Stimulated activated naive CD4-positive, alpha-beta T cell treated with Interleukin-2 at 50 U/mL for 16 hours (primary cell): ENCODE data around the gene USE1.
A peak's percentile ranks its signal among the peaks of the same experiment; 100 is the strongest.

Experiments used
- DNase-seq: peaks from one replicate; lab custom pipeline; 2025; lab: John Stamatoyannopoulos, UW

USE1 gene

DNA sequence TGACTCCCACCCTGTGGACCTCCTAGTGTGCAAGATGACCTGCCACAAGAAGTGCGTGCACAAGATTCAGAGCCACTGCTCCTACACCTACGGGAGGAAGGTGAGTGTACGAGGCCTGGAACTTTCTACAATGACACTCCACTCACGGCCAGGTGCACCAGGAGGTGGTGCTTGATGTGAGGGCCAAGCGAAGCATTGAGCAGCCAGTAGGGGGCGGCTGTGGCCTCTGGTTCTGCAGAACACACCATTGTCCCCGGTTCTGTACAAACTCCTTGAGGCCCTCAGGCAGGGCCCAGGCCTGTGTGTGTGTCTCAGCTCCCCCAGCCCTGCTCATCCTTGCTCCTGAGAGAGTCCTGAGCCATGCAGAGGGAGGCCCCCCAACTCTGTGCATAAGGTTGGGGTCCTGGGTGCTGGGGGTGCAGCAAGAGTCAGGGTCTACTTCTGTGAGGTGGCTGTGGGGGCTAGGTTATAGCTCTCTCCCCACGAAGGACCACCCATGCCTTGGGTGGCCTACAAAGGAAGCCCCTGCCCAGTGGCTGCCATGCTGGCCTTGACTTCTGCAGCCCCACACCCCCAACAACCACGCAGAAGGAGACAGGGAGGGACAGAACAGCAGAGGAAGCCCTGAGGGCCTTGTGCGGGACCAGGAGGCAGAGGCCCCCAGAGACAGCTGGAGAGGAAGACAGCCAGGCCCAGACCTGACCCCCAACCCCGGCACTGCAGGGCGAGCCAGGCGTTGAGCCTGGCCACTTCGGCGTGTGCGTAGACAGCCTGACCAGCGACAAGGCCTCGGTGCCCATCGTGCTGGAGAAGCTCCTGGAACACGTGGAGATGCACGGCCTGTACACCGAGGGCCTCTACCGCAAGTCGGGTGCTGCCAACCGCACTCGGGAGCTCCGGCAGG lies 9.7 kb upstream of the USE1 start:
- DNase-seq = peak; percentile 40

DNA sequence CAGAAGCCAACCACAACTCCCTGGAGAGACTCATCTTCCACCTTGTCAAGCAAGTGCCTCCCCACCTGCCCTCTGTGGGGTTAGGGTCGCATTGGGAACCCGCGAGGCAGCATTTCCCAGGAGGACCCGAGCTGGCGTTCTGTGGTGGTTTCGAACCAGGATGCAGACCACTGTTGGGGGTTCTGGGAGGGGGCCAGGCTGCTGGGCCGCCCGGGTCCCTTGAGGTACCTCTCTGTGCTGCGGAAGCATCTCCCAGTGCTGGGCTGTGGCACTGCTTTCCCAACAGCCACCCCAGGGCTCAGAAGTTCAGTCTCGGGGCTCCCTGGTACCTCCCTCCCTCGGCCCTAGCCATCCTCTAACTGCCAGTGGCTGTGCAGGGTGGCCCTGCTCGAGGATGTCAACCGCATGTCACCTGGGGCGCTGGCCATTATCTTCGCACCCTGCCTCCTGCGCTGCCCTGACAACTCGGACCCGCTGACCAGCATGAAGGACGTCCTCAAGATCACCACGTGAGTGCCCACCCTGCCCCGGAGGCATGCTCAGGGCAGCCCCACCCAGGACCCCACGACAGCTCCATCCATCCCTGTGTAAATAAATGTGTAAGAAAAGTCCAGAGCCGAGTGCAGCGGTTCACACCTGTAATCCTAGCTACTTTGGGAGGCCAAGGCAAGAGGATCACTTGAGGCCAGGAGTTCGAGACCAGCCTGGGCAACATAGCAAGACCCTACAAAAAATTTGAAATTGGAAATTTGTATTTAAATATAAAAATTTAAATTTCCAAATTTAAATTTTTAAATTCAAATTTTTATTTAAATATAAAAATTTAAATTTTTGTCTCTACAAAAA lies 8.2 kb upstream of the USE1 start:
- no peak for DNase-seq

DNA sequence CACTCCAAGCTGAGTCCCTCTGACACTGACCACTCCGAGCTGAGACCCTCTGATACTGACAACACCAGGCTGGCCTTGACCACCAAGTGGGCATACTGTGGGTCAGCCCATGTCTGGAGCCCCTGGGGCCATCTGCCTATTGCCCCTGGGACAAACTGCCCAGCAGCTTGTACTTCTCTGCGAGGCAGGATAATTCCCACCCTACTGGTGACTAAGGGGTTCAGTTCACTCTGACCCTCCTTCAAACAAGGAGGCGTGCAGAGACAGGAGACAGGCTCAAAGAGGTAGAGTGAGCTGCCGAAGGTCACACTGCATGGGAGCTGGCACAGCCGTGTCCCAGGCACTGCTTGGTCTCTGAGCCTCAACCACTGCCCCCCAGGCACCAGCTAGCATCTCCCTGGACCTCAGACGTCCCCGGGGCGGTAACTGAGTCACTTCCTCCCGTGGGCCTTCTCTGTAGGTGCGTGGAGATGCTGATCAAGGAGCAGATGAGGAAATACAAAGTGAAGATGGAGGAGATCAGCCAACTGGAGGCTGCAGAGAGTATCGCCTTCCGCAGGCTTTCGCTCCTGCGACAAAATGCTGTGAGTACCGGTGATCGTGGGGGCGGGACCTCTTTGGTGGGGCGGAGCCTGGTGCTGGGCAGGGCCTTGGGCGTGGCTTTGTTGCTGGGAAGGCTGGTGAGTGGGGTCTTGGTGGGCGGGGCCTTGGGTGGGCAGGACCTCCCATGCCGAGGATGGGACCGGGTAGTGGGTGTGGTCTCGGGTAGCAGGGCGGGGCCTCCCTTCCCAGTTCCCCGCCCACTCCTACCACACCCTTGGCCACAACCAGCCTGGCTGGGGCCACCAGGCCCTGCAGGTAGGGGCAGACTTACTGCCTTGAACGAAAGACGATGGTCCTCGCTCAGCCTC lies 5.8 kb upstream of the USE1 start:
- peak; percentile 20 for DNase-seq

DNA sequence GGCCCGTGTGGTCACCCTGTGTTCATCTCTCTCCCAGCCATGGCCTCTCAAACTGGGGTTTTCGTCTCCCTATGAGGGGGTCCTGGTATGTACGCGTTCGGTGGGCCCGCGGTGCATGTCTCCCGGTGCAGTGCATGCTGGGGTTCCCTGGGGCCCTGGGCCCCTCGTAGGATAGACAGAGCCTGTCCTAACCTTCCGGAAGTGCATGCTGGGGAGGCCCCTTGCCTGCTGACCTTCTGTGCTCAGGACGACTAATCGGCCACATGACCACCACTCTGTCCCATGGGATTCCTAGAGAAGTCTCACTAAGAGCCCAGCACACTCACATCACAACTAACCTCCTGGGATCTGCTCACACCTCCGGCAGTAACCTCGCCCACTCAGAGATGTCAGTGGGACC lies 4.9 kb upstream of the USE1 start:
- DNase-seq = no peak

DNA sequence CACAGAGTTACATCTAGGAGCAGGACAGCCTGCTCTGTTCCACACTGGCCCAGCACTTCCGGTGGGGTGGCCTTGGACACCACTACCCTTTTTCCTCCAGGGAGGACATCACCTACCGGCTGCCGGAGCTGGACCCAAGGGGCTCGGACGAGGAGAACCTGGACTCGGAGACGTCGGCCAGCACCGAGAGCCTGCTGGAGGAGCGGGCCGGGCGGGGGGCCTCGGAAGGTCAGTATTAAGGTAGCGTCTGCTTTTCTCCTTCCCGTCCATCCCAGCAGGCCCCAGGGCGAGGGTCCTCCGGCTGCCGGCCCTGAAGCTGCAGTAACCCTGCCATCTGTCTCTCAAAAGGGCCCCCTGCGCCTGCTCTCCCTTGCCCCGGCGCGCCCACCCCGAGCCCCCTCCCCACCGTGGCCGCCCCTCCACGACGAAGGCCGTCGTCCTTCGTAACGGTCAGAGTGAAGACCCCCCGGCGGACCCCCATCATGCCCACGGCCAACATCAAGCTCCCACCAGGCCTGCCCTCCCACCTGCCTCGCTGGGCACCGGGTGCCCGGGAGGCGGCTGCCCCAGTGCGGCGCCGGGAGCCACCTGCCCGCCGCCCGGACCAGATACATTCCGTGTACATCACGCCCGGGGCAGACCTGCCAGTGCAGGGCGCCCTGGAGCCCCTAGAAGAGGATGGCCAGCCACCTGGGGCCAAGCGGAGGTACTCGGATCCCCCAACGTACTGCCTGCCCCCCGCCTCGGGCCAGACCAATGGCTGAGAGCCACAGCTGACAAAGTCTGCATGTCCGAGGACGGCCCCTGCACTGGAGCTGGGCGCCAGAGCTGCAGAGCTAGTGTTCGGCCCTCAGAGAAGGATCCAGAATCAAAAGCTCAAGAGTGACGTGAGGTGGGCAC lies 3.4 kb upstream of the USE1 start:
- DNase-seq = no peak

DNA sequence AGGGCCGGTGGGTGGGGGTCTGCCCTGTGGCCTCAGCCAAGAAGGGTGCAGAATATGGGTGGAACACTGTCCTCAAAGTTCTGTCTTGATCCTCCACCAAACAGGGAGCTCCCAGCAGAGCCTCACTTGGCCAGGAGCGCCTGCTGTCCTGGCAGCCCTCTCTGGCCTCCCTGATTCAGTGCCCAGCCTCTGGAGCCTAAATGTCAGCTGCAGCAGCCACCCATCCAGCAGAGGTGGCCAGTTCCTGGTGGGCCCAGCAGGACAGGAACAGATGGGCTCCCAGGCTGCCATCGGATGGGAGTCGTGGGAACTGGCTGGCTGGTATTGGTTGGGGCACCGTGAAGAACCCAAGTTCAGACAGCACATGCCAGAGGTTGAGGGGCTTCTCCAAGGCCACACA lies 1.8 kb upstream of the USE1 start:
- no peak for DNase-seq

DNA sequence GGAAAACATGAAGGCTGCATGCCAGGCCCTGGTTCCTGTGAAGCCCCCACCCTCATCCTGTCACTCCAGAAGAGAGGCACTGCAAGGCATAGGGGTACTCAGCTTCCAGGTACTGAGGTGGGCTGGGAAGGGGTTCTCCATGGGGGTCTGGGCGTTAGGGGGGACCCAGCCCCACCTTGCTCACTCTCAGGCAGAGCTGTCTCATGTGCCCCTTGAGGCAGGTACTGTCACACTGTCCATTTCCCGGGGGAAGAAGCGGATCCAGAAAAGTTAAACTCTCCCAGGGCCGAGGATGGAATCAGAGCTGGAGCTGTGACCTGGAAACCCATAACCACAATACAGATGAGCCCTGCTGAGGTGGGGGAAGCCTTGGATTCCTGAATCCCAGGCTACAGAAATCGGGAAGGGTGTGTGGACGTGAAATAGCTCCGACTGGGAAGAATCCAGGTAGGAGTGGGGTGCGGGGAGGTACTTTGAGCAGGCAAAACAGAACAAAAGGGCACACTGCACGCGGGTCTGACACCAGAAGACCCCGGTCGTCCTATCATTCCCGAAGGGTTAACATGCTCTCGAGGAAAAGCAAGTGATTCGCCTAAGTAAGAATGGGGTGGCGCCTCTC lies 540 bp upstream of the USE1 start:
- DNase-seq = no peak

DNA sequence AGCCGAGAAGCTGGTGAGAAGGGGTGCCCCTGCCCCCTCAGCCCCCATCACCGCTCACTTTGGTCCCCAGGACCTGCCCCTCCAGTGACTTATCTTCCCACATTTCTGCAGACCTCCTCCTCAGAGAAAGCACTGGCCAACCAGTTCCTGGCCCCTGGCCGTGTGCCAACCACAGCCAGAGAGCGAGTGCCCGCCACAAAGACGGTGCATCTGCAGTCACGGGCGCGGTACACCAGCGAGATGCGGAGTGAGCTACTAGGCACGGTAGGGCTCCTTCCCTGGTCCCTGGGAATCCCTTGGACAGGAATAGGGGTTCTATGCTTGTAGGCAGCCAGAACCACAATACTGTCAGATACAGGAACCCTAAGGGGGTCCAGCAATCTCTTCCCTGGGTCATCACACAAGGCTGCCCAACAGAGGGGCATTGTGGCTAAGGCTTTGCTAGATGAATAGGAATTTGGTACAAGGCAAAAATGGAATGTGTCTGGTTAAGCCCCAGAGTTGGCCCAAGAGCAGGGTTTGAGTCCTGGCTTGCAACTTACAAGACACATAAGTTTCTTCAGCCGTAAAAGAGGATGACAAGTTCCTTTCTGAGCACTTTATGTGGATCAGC lies 1.0 kb downstream of the USE1 start:
- no peak for DNase-seq

DNA sequence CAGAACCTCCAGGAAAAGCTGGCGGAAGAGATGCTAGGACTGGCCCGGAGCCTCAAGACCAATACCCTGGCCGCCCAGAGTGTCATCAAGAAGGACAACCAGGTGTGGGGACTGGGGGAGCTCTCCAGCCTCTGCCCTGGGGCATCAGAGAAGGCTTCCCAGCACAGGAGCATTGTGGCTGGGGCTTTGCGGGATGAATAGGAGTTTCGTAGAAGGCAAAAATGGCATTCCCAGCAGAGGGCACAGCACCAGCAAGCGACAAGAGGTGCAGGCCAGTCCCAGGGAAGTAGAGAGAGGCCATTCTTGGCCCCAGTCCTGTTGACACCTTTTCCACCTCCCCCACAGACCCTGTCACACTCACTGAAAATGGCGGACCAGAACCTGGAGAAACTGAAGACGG lies 4.1 kb downstream of the USE1 start:
- DNase-seq = no peak

DNA sequence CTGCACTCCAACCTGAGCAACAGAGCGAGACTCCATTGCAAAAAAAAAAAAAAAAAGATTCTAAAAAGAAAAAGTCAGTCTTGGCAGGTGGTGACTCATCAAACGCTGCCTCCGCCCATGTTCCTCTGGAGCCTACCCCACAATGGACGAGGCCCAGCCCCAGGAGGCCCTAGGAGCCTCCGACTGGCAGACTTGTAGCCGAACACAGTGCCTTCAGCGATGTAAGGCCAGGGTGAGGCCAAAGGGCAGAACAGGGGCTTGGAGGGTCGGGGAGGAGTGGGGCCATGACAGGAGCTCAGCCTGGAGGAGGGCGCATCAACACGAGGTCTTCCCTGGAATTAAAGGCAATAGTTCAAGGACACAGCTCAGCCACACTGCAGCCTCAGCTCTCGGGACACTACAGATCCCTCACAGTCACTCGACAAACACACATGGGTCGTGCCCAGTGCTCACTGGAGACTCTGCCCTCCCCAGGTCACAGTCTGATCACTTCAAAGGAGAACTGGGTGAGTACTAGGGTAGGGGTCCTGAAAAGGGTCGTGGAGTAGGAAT lies 5.1 kb downstream of the USE1 start:
- DNase-seq = no peak

DNA sequence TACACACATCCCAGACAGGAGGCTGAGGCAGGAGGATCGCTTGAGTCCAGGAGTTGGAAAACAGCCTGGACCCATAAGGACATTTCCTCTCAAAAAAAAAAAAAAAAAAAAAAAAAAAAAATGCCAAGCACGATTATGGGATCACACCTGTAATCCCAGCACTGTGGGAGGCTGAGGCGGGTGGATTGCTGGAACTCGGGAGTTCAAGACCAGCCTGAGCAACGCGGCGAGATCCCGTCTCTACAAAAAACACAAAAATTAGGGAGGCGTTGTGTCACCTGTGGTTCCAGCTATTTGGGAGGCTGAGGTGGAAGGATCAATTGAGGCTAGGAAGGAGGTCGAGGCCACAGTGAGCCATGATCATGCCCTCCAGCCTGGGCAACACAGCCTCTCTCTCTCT lies 9.9 kb downstream of the USE1 start:
- no peak for DNase-seq

DNA sequence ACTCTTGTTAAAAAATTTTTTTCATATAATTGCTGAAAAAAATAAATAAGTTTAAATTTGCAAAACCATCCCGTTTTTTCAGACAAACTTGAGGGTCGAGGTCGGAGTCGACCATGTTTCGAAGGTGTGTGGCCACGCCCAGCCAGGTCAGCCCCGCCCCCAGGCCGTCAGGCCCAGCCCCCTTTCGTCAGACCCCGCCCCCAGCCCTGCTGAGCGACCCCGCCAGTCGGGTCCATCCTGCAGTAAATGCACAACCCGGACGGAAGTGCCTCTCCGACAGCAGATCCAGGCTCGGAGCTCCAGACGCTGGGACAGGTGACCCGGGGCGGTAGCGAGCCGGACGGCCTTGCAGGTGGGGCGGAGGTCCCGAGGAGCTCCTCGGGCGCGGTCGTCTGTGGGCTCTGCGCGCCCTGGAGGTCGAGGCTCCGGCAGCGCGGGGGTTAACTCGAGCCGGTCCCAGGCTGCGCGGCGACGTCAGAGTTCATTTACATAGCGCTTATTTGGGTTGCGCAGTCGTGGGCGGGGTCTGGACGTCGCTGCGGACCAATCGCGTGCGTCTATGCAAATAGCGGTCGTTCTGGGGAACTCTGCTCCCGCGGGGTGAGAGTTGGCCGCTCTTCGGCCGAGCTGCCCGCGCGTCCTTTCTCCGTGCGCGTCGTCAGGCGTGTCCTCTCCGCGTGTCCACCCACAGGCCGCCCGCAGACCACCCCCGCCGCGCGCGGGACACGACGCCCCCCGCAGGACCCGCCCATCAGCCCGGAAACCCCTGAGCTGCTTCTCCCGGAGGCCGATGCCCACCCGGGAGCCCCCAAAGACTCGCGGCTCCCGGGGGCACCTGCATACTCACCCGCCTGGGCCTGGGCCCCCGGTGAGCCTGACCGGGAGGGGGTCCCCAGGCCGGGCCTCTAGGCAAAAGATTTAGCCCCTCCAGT lies 11.1 kb downstream of the USE1 start, which contains the start of gene OCEL1:
TSS of gene OCEL1 (plus strand) at position 225 of the 932 bp plus-strand sequence. CDS start at position 247, 22 bp downstream.
- peak; percentile 96 for DNase-seq

DNA sequence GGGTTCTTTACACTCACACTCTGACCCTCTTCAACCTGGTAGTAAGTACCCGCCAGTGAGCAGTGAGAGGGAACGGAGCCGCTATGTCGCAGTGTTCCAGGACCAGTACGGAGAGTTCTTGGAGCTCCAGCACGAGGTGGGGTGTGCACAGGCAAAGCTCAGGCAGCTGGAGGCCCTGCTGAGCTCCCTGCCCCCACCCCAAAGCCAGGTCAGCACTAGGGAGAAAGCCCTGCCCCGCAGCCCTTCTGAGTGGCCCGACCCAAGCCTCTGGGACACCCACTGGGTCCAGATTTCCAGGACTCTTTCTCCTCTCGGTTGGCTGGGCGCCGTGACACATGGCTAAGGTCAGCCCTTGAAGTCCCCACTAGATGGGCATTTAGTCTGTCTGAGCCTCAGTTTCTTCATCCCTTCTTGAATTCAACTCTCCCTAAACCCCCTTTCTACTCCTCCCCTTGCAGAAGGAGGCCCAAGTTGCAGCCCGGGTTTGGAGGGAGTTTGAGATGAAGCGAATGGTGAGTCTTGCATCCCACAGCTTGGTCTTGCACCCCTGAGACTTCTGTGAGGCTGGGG lies 12.7 kb downstream of the USE1 start:
- no peak for DNase-seq

DNA sequence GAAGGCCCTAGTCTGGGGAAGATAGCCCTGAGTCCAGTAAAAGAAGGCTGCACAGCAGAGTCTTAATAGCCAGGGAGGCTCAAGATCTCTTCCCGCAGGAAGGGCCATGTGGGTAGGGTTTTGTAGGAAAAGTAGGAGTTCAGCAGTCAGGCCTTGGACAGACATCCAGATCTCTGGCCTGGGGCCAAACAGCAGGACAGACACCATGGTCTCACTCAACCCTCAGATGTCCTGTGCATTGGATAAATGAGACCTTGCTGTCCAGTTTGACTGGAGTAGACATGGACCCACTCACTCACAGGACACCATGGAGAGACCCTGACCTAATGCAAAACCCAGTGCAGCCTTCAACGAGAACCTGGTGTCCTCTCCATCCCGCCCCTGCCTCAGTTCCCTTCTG lies 14.7 kb downstream of the USE1 start:
- DNase-seq = no peak

DNA sequence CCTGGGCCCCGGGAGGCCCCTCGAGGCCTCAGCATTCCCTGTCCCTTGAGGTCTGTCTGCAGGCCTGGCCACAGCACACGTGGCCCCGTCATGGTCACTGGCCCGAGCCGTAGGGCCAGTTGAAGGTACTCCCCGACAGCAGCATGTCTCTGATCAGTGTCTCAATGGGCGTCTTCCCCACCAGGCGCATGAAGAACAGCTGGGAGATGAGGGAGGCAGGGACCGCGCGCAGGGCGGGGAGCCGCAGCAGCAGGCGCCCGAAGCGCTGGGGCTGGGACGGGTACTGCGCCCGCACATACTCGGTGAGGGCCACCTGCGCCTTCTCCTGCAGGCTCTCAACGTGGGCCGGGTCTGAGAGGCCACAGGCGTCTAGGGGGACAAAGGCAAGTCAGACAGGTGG lies 17.1 kb downstream of the USE1 start:
- DNase-seq = no peak

DNA sequence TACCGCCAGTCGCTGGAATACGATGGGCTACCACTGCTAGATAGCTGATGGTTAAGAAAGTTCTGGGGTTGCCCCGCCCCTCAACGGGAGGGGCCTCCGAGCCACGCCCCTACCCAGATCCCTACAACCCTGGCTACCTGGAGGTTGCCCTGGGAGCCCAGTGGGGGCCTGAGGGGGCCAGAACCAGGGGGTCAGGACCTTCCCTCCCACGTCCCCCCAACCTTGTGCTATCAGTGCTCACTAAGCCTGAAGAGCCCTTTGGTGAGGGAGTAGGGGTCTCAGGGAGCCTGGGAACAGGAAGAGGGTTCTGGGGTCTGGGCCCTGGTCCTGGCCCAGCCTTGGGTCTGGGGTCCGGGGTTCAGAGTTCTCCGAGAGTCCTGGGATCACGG lies 19.7 kb downstream of the USE1 start:
- DNase-seq = peak; percentile 45

DNA sequence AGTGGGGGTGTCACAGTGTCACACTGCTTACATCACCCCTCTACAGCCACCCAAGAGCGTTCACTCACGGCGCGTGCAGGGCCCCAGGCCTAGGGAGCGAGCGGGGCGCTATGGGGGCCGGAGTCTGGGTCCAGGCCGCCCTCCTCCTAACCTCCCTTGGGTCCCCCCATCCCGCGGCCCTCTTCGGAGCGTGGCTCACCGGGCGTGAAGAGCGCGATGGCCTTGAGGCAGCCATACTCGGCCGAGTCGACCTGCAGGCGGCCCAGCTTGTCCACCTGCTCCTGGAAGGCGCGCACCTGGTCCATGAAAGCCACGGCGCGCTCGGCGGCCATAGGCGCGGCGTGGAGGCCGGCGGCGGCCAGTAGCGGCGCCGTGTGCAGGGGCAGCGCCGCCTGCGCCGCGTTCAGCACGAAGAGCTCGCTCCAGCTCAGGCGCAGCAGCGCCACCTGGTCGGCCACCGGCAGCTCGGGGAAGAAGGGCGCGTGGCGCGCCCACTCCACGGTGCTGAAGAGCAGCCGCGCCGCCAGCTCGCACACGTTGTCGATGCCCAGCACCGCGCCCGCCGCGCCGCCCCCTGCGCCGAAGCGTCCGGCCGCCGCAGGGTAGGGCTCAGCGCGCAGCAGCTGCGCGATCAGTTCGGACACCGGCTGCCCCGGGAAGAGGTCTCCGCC lies 20.3 kb downstream of the USE1 start:
- DNase-seq = peak; percentile 69
